Measurements from ENCODE around the gene FGF12. TPM values are rescaled to one million over a fixed set of nuclear protein-coding genes. Genes with fewer than 3 reads are reported as not detected.
A peak's percentile ranks its signal among the peaks of the same experiment; 100 is the strongest.

Gene FGF12
- total and polyA plus RNA-seq, 2 experiments from 2014 or later: 6.0 to 14.3 TPM

- TF ChIP-seq REST (IDR thresholded peaks at IDR 0.05; ENCODE audit: unreplicated experiment) (peak; percentile 84), CTCF (conservative IDR thresholded peaks at IDR 0.05; ENCODE audit: low read depth in 2 of 2) (peak; percentile 26 to 42; a peak in 3 of 4 replicates), ZNF462 (CRISPR knock-in tag; IDR thresholded peaks at IDR 0.05) (no peak)
- no peak overlapping the region for H3K27ac ChIP-seq (ENCODE audit: low read depth)
- Mint-ChIP-seq H3K27me3 (ENCODE audit: insufficient read depth, low read depth, poor library complexity) (peaks cover 10% of the 10 kb centered on the region), H3K4me1 (peaks cover 14% of the 10 kb centered on the region), H3K27ac (no peak overlapping the region), H3K36me3 (ENCODE audit: low read depth) (no peaks in the 10 kb centered on the region), H3K4me3 (peak overlapping the region; percentile 95), H3K9me3 (peaks cover 3% of the 10 kb centered on the region; the same call in 1 of the 3 replicates)
- H3F3A ChIP-seq (replicated peaks; ENCODE audit: low read depth): peaks cover 4% of the 10 kb centered on the region; the same call in 1 of the 2 replicates
- H3K27me3 ChIP-seq (ENCODE audit: insufficient read depth): peaks cover 12% of the 10 kb centered on the region; the same call in 1 of the 2 replicates
- DNase-seq (ENCODE audit: low spot score): peak; percentile 90
- no peaks in the 10 kb centered on the region; the same call in 1 of the 2 replicates for H4K20me1 ChIP-seq (replicated peaks; ENCODE audit: insufficient read depth)
- peaks cover 15% of the 10 kb centered on the region for H3K4me1 ChIP-seq (ENCODE audit: insufficient read depth)
- H3K36me3 ChIP-seq (ENCODE audit: insufficient read depth): no peaks in the 10 kb centered on the region
- H3K9me2 ChIP-seq (ENCODE audit: insufficient read depth): 0 out of 2 replicates have a peak, but pooled peaks cover 5% of the 10 kb centered on the region
- no peaks in the 10 kb centered on the region for H3K79me2 ChIP-seq (replicated peaks; ENCODE audit: insufficient read depth)
- peak overlapping the region; percentile 83 for H3K4me3 ChIP-seq
- peak overlapping the region; percentile 99 for H2AFZ ChIP-seq
- H3K4me2 ChIP-seq: peak overlapping the region; percentile 92
- ATAC-seq: peak; percentile 60
Measured at GRCh38 chr3:192514081-192514753, 213.1 kb downstream of the FGF12 start.
